ENCODE measurements around the gene CELF6. TPM values are rescaled to one million over a fixed set of nuclear protein-coding genes. Genes with fewer than 3 reads are reported as not detected.

The CELF6 gene
- total RNA-seq, 3 donors from 2014 or later (not counting 1 experiment from before 2014, with no cell fraction given): 2.6 to 3.2 (median 2.8) TPM

GRCh38 chr15:72289597-72290325, 30.2 kb downstream of the CELF6 start:
- no peaks in the 10 kb centered on the region for H3K36me3 Mint-ChIP-seq
- H3K9me3 Mint-ChIP-seq: no peaks in the 10 kb centered on the region
- H3K9me3 ChIP-seq (ENCODE audit: control insufficient read depth, insufficient read depth, low read length): no peaks in the 10 kb centered on the region
- no peaks in the 10 kb centered on the region for H3K27me3 ChIP-seq (ENCODE audit: control insufficient read depth, insufficient read depth, low read length)
- ATAC-seq: no peak
- no peak overlapping the region for H3K4me3 ChIP-seq (ENCODE audit: low read length)
- no peaks in the 10 kb centered on the region for H3K36me3 ChIP-seq (ENCODE audit: control insufficient read depth, insufficient read depth, low read length)
- intact Hi-C loops (cut with micrococcal nuclease): no loop called here
- H3K27me3 Mint-ChIP-seq (ENCODE audit: low read depth in 2 of 2): no peaks in the 10 kb centered on the region
- no peak overlapping the region for H3K4me3 Mint-ChIP-seq
- H3K27ac Mint-ChIP-seq: no peak overlapping the region
- no peak for DNase-seq
- TF ChIP-seq CTCF (IDR thresholded peaks at IDR 0.05): no peak
- H3K27ac ChIP-seq (ENCODE audit: low read length): no peak overlapping the region
- no peaks in the 10 kb centered on the region for H3K4me1 ChIP-seq (ENCODE audit: control insufficient read depth, insufficient read depth, low read length)
- WGBS (ENCODE audit: insufficient coverage): 96% methylated on average over 52 of the region's 52 CpGs
- H3K4me1 Mint-ChIP-seq: no peaks in the 10 kb centered on the region

- Mint-ChIP-seq H3K36me3 (no peaks in the 10 kb centered on the region), H3K4me3 (no peak overlapping the region), H3K9me3 (no peaks in the 10 kb centered on the region), H3K4me1 (no peaks in the 10 kb centered on the region), H3K27me3 (ENCODE audit: low read depth in 2 of 2) (no peaks in the 10 kb centered on the region), H3K27ac (no peak overlapping the region)
- Histone ChIP-seq H3K36me3 (ENCODE audit: control insufficient read depth, insufficient read depth, low read length) (no peaks in the 10 kb centered on the region), H3K4me1 (ENCODE audit: control insufficient read depth, insufficient read depth, low read length) (no peaks in the 10 kb centered on the region), H3K9me3 (ENCODE audit: control insufficient read depth, insufficient read depth, low read length) (no peaks in the 10 kb centered on the region), H3K4me3 (ENCODE audit: low read length) (no peak overlapping the region), H3K27ac (ENCODE audit: low read length) (no peak overlapping the region), H3K27me3 (ENCODE audit: control insufficient read depth, insufficient read depth, low read length) (no peaks in the 10 kb centered on the region)
- WGBS (ENCODE audit: insufficient coverage): 96% methylated on average over 44 of the region's 49 CpGs
- DNase-seq (no peak), ATAC-seq (no peak)
- no peak for TF ChIP-seq CTCF (IDR thresholded peaks at IDR 0.05)
- intact Hi-C loops (cut with micrococcal nuclease): no loop called here
These were observed 31.0 kb downstream of the CELF6 start for GRCh38 chr15:72288796-72289596.

GRCh38 chr15:72285927-72286516, 33.9 kb downstream of the CELF6 start:
- peak in 1 of 3 donors; percentile 45 for ATAC-seq
- 75% methylated on average over 8 of the region's 10 CpGs for WGBS (ENCODE audit: insufficient coverage)

More at GRCh38 chr15:72285927-72286516, 33.9 kb downstream of the CELF6 start:
- Histone ChIP-seq H3K4me1 (ENCODE audit: control insufficient read depth, insufficient read depth, low read length) (no peaks in the 10 kb centered on the region), H3K9me3 (ENCODE audit: control insufficient read depth, insufficient read depth, low read length) (no peaks in the 10 kb centered on the region), H3K27ac (ENCODE audit: low read length) (no peak overlapping the region), H3K27me3 (ENCODE audit: control insufficient read depth, insufficient read depth, low read length) (no peaks in the 10 kb centered on the region), H3K36me3 (ENCODE audit: control insufficient read depth, insufficient read depth, low read length) (no peaks in the 10 kb centered on the region), H3K4me3 (ENCODE audit: low read length) (no peak overlapping the region)
- no peak for TF ChIP-seq CTCF (IDR thresholded peaks at IDR 0.05)
- H3K9me3 Mint-ChIP-seq: no peaks in the 10 kb centered on the region
- intact Hi-C loops (cut with micrococcal nuclease): loop anchor here (2.0 kb wide), 1 partner anchor 87 kb away; no protein-coding TSS in a partner anchor
- H3K4me3 Mint-ChIP-seq: no peak overlapping the region
- no peaks in the 10 kb centered on the region for H3K36me3 Mint-ChIP-seq
- DNase-seq: peak in 1 of 2 donors; percentile 71
- H3K4me1 Mint-ChIP-seq: no peaks in the 10 kb centered on the region
- no peaks in the 10 kb centered on the region for H3K27me3 Mint-ChIP-seq (ENCODE audit: low read depth in 2 of 2)
- peak overlapping the region in 1 of 2 donors; percentile 25 for H3K27ac Mint-ChIP-seq
